Measurements from ENCODE around the gene MYO1E.

- TF ChIP-seq USF1 (CRISPR knock-in tag; IDR thresholded peaks at IDR 0.05) (0 out of 2 replicates have a peak, but pooled peaks have one; percentile 9), CTCF (IDR thresholded peaks at IDR 0.05) (no peak), ZSCAN18 (CRISPR knock-in tag; IDR thresholded peaks at IDR 0.05) (no peak), FOXP4 (CRISPR knock-in tag; IDR thresholded peaks at IDR 0.05) (peak; percentile 40; the same call in 1 of the 2 replicates), CREB1 (CRISPR knock-in tag; IDR thresholded peaks at IDR 0.05) (no peak), ESRRA (CRISPR knock-in tag; IDR thresholded peaks at IDR 0.05; ENCODE audit: borderline replicate concordance) (no peak), ETV6 (CRISPR knock-in tag; IDR thresholded peaks at IDR 0.05) (peak; percentile 70; the same call in 1 of the 2 replicates), SMAD3 (CRISPR knock-in tag; IDR thresholded peaks at IDR 0.05; ENCODE audit: borderline replicate concordance) (no peak)
Observed at GRCh38 chr15:59372352-59373211, at the start of gene MYO1E.
